ENCODE measurements around the gene PMIS2.

Gene PMIS2

DNA sequence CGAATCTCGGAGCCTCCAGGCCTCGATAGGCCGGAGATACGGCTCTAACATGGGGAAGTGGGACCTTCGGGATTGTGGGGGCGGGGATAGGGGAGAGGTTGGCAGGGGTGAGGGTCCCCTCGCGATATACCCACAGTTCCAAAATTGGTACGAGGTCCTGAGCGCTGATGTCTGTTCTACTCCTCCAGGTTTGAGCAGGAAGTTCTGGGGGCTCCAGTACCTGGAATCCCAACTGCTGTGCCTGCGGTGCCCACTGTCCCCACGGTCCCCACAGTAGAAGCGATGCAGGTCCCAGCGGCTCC lies 43.3 kb downstream of the PMIS2 start:
- Histone ChIP-seq H2AFZ (ENCODE audit: low read length) (0 out of 2 replicates have a peak overlapping the region, but pooled peaks have one; percentile 48), H3K9me3 (ENCODE audit: insufficient read depth, low read depth, low read length) (no peaks in the 10 kb centered on the region), H3K4me1 (ENCODE audit: insufficient read depth, low read length, poor library complexity, severe bottlenecking) (peaks cover 13% of the 10 kb centered on the region), H3K9ac (ENCODE audit: low read depth, low read length, poor library complexity, severe bottlenecking) (peak overlapping the region; percentile 92), H3K27me3 (ENCODE audit: insufficient read depth, low read length, poor library complexity, severe bottlenecking) (no peaks in the 10 kb centered on the region), H3K36me3 (ENCODE audit: insufficient read depth, low read length) (peaks cover 29% of the 10 kb centered on the region; the same call in 1 of the 2 replicates), H4K20me1 (ENCODE audit: insufficient read depth, low read length, poor library complexity, severe bottlenecking) (peaks cover 5% of the 10 kb centered on the region), H3F3A (ENCODE audit: low read depth) (no peaks in the 10 kb centered on the region; the same call in 1 of the 2 replicates), H3K4me3 (ENCODE audit: low read length, poor library complexity, severe bottlenecking) (peak overlapping the region; percentile 95), H3K4me2 (ENCODE audit: low read depth, low read length, poor library complexity, severe bottlenecking) (peak overlapping the region; percentile 100), H3K9me2 (replicated peaks; ENCODE audit: low read depth, low read length) (no peaks in the 10 kb centered on the region), H3K79me2 (ENCODE audit: insufficient read depth, low read length) (peaks cover 15% of the 10 kb centered on the region)
- no peak for TF ChIP-seq EZH2phosphoT487 (IDR thresholded peaks at IDR 0.05; ENCODE audit: borderline replicate concordance)
- TF ChIP-seq, protein P1, sequence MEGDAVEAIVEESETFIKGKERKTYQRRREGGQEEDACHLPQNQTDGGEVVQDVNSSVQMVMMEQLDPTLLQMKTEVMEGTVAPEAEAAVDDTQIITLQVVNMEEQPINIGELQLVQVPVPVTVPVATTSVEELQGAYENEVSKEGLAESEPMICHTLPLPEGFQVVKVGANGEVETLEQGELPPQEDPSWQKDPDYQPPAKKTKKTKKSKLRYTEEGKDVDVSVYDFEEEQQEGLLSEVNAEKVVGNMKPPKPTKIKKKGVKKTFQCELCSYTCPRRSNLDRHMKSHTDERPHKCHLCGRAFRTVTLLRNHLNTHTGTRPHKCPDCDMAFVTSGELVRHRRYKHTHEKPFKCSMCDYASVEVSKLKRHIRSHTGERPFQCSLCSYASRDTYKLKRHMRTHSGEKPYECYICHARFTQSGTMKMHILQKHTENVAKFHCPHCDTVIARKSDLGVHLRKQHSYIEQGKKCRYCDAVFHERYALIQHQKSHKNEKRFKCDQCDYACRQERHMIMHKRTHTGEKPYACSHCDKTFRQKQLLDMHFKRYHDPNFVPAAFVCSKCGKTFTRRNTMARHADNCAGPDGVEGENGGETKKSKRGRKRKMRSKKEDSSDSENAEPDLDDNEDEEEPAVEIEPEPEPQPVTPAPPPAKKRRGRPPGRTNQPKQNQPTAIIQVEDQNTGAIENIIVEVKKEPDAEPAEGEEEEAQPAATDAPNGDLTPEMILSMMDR (conservative IDR thresholded peaks at IDR 0.05; ENCODE audit: low read length), result no peak

DNA sequence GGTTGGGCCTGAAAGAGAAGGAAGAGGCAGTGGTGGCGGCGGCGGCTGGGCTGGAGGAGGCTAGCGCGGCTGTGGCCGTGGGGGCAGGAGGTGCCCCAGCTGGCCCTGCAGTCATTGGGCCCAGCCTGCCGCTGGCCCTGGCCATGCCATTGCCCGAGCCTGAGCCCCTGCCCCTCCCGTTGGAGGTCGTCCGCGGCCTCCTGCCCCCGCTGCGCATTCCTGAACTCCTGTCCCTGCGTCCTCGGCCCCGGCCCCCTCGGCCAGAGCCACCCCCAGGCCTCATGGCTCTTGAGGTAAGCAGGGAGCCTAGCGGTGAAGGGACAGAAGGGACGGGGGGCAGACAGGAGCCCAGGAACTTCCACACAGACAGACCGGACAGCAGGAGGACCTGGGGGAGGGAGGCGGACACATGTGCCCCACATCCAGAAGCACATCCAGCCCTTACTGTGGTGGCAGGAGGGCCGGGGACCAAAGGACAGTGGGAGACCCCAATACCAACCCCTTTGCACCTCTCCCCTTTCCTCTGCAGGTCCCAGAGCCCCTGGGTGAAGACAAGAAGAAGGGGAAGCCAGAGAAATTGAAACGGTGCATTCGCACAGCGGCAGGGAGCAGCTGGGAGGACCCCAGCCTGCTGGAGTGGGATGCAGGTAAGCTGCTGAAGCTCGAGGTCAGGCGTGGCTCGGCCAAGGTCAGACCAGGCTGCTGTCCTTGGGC lies 47.9 kb downstream of the PMIS2 start:
- peaks cover 14% of the 10 kb centered on the region for H3K79me2 ChIP-seq (ENCODE audit: insufficient read depth, low read length)
- no peak overlapping the region for H3K4me3 ChIP-seq (ENCODE audit: low read length, poor library complexity, severe bottlenecking)
- H3F3A ChIP-seq (ENCODE audit: low read depth), result no peaks in the 10 kb centered on the region
- no peak overlapping the region for H3K4me2 ChIP-seq (ENCODE audit: low read depth, low read length, poor library complexity, severe bottlenecking)
- no peaks in the 10 kb centered on the region for H3K9me3 ChIP-seq (ENCODE audit: insufficient read depth, low read depth, low read length)
- H2AFZ ChIP-seq (ENCODE audit: low read length), result no peak overlapping the region
- H3K9me2 ChIP-seq (replicated peaks; ENCODE audit: low read depth, low read length), result no peaks in the 10 kb centered on the region
- H3K9ac ChIP-seq (ENCODE audit: low read depth, low read length, poor library complexity, severe bottlenecking), result no peak overlapping the region
- peaks cover 5% of the 10 kb centered on the region for H3K4me1 ChIP-seq (ENCODE audit: insufficient read depth, low read length, poor library complexity, severe bottlenecking)
- peaks cover 5% of the 10 kb centered on the region for H4K20me1 ChIP-seq (ENCODE audit: insufficient read depth, low read length, poor library complexity, severe bottlenecking)
- H3K36me3 ChIP-seq (ENCODE audit: insufficient read depth, low read length), result peaks cover 51% of the 10 kb centered on the region; the same call in 1 of the 2 replicates
- H3K27me3 ChIP-seq (ENCODE audit: insufficient read depth, low read length, poor library complexity, severe bottlenecking), result no peaks in the 10 kb centered on the region
- TF ChIP-seq, protein P1 (conservative IDR thresholded peaks at IDR 0.05; ENCODE audit: low read length), result no peak
- TF ChIP-seq EZH2phosphoT487 (IDR thresholded peaks at IDR 0.05; ENCODE audit: borderline replicate concordance), result no peak

DNA sequence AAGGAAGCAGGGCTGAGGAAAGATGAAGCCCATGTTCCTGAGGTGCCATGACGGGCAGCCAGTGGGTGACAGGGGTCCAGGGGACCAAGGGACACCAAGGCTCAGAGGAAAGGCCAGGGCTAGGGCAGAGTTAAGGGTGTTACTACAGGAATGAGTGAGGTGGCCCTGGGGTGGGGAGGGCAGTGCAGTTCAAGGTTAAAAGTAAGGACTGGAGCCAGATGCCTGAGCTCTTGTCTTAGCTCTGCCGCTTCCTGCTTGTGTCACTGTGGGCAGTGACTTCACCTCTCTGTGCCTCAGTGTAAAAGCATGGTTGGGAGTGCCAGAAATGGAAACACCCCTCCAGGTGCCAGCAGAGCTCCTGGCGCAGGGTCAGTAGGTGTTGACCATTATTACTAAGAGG lies 50.7 kb downstream of the PMIS2 start:
- Histone ChIP-seq H3K4me1 (ENCODE audit: insufficient read depth, low read length, poor library complexity, severe bottlenecking) (no peaks in the 10 kb centered on the region), H3K4me3 (ENCODE audit: low read length, poor library complexity, severe bottlenecking) (no peak overlapping the region), H3K79me2 (ENCODE audit: insufficient read depth, low read length) (no peaks in the 10 kb centered on the region), H3F3A (ENCODE audit: low read depth) (no peaks in the 10 kb centered on the region), H3K9ac (ENCODE audit: low read depth, low read length, poor library complexity, severe bottlenecking) (no peak overlapping the region), H3K36me3 (ENCODE audit: insufficient read depth, low read length) (peaks cover 47% of the 10 kb centered on the region; the same call in 1 of the 2 replicates), H2AFZ (ENCODE audit: low read length) (no peak overlapping the region), H3K4me2 (ENCODE audit: low read depth, low read length, poor library complexity, severe bottlenecking) (no peak overlapping the region), H3K27me3 (ENCODE audit: insufficient read depth, low read length, poor library complexity, severe bottlenecking) (no peaks in the 10 kb centered on the region), H3K9me3 (ENCODE audit: insufficient read depth, low read depth, low read length) (no peaks in the 10 kb centered on the region), H4K20me1 (ENCODE audit: insufficient read depth, low read length, poor library complexity, severe bottlenecking) (no peaks in the 10 kb centered on the region), H3K9me2 (replicated peaks; ENCODE audit: low read depth, low read length) (no peaks in the 10 kb centered on the region)
- TF ChIP-seq, protein P1 (conservative IDR thresholded peaks at IDR 0.05; ENCODE audit: low read length), result no peak
- TF ChIP-seq EZH2phosphoT487 (IDR thresholded peaks at IDR 0.05; ENCODE audit: borderline replicate concordance), result no peak

Measured in Loucy (cell line).